ENCODE results near the gene MT1F. TPM values are rescaled to one million over a fixed set of nuclear protein-coding genes. Genes with fewer than 3 reads are reported as not detected.

Gene MT1F
- total RNA-seq, 1 experiment from 2014 or later = 2.6 TPM

- Mint-ChIP-seq H3K9me3 (ENCODE audit: low read depth, unreplicated experiment) (no peaks in the 10 kb centered on the region), H3K4me1 (ENCODE audit: low read depth, unreplicated experiment) (peaks cover 50% of the 10 kb centered on the region), H3K27ac (ENCODE audit: unreplicated experiment) (no peak overlapping the region), H3K36me3 (ENCODE audit: insufficient read depth, unreplicated experiment) (peaks cover 9% of the 10 kb centered on the region), H3K4me3 (ENCODE audit: low read depth, unreplicated experiment) (no peak overlapping the region), H3K27me3 (ENCODE audit: unreplicated experiment) (peaks cover 26% of the 10 kb centered on the region)
- TF ChIP-seq CTCF (IDR thresholded peaks at IDR 0.05; ENCODE audit: unreplicated experiment) = no peak
- CTCF ChIA-PET = interaction anchor here (0.6 kb wide), 1 partner anchor 321 kb away, joined by 3 read pairs; no protein-coding TSS in a partner anchor
- no TSS peak for BruUV-seq (replicated peaks)
- DNase-seq = no peak
- intact Hi-C loops (cut with micrococcal nuclease; ENCODE audit: unreplicated experiment) = no loop called here
These were observed 44.1 kb upstream of the MT1F start for GRCh38 chr16:56613706-56614105.

GRCh38 chr16:56614549-56614991 lies 43.2 kb upstream of the MT1F start:
- intact Hi-C loops (cut with micrococcal nuclease; ENCODE audit: unreplicated experiment) = no loop called here
- no peak for DNase-seq
- TF ChIP-seq CTCF (IDR thresholded peaks at IDR 0.05; ENCODE audit: unreplicated experiment) = no peak
- no peak overlapping the region for H3K27ac Mint-ChIP-seq (ENCODE audit: unreplicated experiment)
- H3K27me3 Mint-ChIP-seq (ENCODE audit: unreplicated experiment) = peaks cover 35% of the 10 kb centered on the region
- peaks cover under 1% of the 10 kb centered on the region for H3K36me3 Mint-ChIP-seq (ENCODE audit: insufficient read depth, unreplicated experiment)
- BruUV-seq (replicated peaks) = no TSS peak
- H3K4me1 Mint-ChIP-seq (ENCODE audit: low read depth, unreplicated experiment) = peaks cover 41% of the 10 kb centered on the region
- H3K4me3 Mint-ChIP-seq (ENCODE audit: low read depth, unreplicated experiment) = no peak overlapping the region
- H3K9me3 Mint-ChIP-seq (ENCODE audit: low read depth, unreplicated experiment) = no peaks in the 10 kb centered on the region
- CTCF ChIA-PET = interaction anchor here (0.6 kb wide), 1 partner anchor 320 kb away, joined by 3 read pairs; no protein-coding TSS in a partner anchor

GRCh38 chr16:56615353-56615752 lies 42.4 kb upstream of the MT1F start:
- Mint-ChIP-seq H3K9me3 (ENCODE audit: low read depth, unreplicated experiment) (no peaks in the 10 kb centered on the region), H3K27me3 (ENCODE audit: unreplicated experiment) (peaks cover 36% of the 10 kb centered on the region), H3K27ac (ENCODE audit: unreplicated experiment) (no peak overlapping the region), H3K4me3 (ENCODE audit: low read depth, unreplicated experiment) (no peak overlapping the region), H3K4me1 (ENCODE audit: low read depth, unreplicated experiment) (peaks cover 33% of the 10 kb centered on the region), H3K36me3 (ENCODE audit: insufficient read depth, unreplicated experiment) (no peaks in the 10 kb centered on the region)
- BruUV-seq (replicated peaks) = no TSS peak
- CTCF ChIA-PET = no interaction called here
- intact Hi-C loops (cut with micrococcal nuclease; ENCODE audit: unreplicated experiment) = no loop called here
- no peak for DNase-seq
- no peak for TF ChIP-seq CTCF (IDR thresholded peaks at IDR 0.05; ENCODE audit: unreplicated experiment)

GRCh38 chr16:56616608-56617211 lies 41.0 kb upstream of the MT1F start:
- CTCF ChIA-PET = interaction anchor here (0.7 kb wide), 1 partner anchor 182 kb away, joined by 3 read pairs; no protein-coding TSS in a partner anchor
- no TSS peak for BruUV-seq (replicated peaks)
- Mint-ChIP-seq H3K4me1 (ENCODE audit: low read depth, unreplicated experiment) (peaks cover 20% of the 10 kb centered on the region), H3K4me3 (ENCODE audit: low read depth, unreplicated experiment) (peak overlapping the region; percentile 50), H3K27ac (ENCODE audit: unreplicated experiment) (no peak overlapping the region), H3K36me3 (ENCODE audit: insufficient read depth, unreplicated experiment) (no peaks in the 10 kb centered on the region), H3K27me3 (ENCODE audit: unreplicated experiment) (peaks cover 36% of the 10 kb centered on the region), H3K9me3 (ENCODE audit: low read depth, unreplicated experiment) (no peaks in the 10 kb centered on the region)
- no peak for TF ChIP-seq CTCF (IDR thresholded peaks at IDR 0.05; ENCODE audit: unreplicated experiment)
- no peak for DNase-seq
- intact Hi-C loops (cut with micrococcal nuclease; ENCODE audit: unreplicated experiment) = no loop called here
